ENCODE data around the gene MAN1A2.

MAN1A2 gene

DNA sequence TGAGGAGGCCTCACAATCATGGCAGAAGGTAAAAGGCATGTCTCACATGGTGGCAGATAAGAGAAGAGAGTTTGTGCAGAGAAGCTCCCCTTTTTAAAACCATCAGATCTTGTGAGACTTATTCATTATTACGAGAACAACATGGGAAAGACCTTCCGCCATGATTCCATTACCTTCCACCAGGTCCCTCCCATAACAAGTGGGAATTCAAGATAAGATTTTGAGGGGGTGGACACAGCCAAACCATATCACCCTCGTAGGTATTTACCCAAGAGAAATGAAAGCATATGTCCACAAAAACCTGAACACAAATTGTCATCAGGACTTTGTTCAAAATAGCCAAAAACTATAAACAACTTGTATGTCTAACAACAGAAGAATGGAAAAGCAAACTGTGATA, 192.7 kb downstream of the MAN1A2 start:
- DNase-seq (ENCODE audit: low read depth): no peak

DNA sequence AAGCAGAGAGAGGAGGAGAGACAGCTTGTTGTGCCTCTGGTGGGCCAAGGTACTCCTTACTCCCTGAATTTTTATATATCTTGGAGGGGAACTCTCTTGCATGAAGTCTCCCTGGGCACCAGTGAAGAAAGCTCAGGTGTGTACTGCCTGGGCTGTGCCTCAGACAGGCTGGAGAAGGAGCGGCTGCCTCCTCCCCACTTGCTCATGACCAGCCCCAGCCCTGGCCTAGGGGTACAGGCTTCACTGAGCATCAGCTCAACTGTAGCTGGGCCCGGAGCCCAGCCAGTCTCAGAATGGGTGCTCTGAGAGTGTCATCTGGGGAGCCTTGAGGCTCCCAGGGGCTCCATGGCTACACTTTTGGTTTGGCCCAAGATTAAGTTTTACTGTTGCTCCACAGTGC, 193.8 kb downstream of the MAN1A2 start:
- DNase-seq (ENCODE audit: low read depth): no peak

DNA sequence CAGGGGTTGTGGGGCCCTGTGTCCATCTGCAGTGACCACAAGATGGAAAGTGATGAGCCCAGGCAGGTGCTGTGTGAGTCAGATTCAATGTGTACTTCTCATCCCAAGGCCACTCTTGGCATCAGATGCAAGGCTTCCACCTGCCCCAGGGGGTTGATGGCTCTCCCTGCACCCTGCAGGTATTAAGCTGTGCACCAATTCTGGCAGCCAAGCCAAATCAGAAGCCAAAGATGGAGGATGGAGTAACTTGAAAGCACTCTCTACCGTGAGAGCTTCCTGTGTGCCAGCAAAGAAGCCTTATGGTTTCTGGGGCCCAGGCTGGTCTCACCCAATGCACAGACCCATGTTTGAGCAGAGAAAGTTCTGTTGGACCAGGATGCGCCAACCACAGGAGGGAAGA, 194.3 kb downstream of the MAN1A2 start:
- DNase-seq (ENCODE audit: low read depth): no peak

DNA sequence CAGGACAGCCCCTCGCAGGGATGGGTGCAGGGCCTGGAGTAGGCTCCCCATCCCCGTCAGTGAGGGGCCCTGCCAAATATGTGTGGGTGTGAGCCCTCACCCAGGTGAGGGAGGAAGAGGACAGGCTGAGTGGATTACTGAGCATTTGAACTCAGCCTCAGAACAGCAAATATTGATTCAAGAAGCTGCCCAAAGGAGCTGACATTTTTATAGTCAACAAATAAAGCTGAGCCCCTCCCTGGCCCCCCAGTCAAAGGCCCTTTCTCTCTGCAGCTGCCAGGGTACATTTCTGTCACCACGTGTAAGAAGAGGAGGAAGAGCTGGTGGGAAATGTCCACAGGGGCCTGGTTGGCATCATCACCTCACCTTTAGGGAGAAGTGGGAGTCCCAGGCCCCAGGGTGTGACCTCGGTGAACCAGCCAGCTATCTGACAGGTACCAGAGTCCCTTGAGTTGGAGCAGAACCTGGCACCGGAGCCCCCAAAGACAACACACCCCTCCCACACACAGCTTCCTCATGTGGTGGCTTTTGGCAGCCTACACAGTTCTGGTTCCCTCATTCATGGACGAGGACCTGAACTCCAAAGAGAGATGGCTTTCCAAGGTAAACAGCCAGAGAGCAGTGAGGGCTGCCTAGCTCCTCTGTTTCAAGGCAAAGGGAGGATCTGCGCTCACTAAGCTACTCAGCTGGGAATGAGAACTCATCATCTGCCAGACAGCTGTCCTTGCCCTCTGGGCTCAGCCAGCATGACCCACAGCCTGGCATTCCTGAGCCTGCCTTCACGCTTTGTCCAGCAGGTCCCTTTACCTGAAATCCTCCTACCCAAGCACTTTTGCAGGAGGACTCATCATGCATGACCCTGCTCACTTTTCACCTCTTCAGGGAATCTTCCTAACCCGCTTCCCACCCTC, 195.6 kb downstream of the MAN1A2 start:
- no peak for DNase-seq (ENCODE audit: low read depth)

DNA sequence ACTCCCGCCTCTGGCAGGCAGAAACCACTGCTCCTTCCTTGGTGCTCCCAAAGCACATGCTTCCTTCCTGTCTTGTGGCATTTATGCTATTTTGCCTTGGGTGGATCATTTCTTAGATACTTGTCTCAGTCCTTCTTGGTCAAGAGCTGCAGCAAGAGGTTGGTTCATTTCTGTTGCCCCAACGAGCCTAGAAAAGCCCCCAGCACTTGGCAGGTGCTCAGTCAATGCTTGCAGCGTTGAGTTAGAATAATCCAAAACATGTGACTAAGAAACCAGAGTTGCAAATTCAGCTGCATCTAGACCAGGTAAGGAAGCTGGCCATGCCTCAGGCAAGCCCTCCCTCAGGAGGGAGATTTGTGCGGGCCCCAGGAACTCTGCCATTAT, 196.2 kb downstream of the MAN1A2 start:
- no peak for DNase-seq (ENCODE audit: low read depth)

DNA sequence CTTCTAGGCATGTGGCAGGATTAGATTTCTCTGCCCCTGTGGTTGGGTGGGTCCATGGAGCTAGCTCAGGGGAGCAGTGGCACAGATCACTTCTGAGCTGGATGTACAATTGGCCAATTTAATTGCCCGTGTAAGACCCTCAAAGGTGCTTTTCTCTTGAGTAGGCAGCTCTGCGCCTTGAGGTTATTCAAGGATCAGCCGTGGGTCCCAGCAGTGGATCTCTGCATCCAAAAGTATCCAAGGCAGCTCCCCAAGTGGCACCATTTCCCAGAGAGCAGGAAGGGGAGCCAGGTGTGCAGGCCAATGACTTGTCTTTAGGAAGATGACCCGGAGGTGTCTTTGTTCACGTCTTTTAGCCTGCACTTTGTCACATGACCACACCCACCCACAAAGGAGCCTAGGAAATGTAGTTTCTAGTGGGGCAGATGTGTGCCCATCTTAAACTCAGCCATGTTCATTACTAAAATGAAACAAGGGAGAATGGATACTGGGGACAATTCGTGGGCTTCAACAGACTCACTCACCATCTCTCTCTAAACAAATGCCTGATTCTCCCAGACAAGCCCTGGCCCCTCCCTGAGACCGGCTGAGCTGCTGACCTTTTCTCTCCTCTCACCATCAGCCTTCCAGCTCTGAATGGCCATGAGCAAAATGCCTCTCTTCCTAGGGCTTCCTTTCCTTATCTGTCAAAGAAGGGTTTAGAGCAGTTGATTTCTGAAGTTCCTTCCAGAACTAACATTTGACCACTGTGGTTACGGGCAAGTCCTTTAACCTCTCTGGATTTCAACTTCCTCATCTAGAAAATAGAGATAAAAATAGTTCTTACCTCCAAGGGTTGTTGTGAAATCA, 197.2 kb downstream of the MAN1A2 start:
- DNase-seq (ENCODE audit: low read depth): no peak

DNA sequence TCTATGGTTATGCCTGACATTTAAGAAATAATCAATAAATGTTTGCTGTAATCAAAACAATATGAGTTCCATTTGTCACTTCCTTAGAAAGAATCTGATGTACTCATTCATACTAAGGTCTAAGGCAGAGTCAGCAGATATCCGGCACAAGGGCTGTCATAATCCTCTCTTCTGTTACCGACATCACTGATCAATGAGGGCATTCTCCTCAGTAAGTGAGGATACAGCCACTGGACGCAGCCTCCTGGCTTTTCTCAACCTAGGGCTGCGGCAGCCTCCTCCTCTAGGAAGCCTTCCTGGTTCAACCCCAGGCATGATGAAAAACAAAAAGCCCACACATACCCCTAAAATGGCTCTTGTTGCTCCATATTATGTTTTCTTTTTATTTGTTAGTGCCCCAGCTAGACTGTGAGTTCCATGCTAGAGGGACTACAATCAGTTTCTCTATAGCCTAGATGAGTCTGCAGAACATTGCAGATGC, 197.9 kb downstream of the MAN1A2 start:
- no peak for DNase-seq (ENCODE audit: low read depth)

DNA sequence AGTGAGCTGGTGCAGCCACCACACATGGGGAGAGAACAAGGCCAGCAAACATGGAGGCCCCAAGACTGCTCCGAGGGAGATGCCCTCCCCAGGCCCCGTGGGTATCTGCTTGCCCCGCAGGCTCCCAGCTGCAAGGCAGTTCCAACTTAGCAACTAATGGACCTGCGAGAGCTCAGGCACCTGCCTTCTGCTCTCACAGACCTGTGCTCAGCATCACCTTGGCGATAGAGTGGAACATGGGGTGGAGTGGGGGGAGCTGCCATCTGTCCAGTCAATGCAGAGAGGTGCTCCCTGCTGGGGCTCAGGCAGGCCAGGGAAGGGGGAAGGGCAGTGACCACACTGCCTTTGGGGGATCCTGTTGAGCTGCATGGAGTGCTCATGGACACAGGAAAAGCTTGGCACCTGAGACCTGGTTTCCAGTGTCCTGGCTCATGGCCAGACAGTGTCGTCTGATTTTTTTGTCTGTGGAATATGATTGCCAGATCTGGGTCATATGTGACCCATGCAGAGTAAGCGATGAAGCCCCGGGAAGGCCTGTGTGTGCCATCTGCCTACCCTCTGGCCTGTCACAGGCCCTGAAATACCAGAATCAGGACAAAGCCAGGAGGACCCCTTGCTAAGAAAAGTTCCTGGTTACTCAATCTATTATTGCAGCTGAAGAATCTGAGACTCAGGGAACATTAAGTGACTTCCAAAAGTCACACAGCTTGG, 198.7 kb downstream of the MAN1A2 start:
- DNase-seq (ENCODE audit: low read depth): no peak

DNA sequence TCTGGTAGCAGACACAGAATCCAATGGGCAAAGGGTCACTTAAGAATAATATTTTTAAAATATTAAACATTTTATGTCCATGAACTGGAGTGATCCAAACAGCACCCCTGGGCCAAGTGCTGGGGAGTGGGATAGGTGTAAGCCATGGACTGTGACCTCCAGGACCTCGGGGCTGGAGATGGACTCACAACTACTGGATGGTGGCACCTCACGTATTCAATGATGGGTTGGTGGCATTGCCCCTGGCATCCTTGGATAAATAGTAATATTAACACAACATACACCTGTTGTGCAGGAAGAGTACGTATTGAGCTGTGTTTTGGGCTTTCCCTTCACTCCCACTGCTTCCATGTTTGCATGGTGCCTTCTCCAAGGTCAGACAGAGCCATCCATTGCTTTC, 199.3 kb downstream of the MAN1A2 start:
- DNase-seq (ENCODE audit: low read depth): no peak

DNA sequence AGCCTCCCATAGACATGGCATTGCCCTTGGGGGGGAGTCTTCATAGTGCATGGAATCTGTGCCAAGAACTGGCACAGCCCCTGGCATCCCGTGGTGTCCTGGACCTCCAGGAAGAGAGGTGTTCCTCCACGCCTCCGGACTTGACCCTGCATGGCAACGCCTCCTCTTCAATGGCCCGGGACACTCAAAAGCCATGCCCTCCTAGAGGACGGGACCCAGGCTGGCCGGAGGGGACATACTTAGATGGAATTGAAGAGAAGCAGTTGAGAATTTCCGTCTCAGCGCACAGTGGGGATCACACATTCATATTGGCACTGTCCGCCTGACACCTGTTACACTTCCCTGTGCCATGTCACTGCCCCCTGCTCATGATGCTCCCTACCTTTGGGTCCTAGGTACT, 200.2 kb downstream of the MAN1A2 start:
- no peak for DNase-seq (ENCODE audit: low read depth)

DNA sequence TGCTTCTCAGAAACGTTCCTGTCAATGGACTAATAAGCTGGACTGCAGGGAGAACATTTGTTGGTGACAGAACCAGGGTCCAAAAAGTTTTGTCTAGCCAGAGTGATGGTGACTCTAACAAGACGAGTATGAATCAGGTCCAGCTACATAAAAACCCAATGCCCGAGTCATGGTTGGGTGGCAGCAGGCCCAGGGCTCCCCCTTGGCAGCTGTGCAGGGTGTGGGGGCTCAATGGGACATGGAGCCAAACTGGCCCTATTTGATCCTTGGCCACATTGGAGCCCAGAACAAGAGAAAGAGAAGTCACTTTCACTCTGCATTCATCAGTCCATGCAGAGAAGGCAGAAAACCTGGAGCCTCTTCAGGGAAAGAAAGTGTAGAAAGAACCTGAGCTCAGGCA, 200.7 kb downstream of the MAN1A2 start:
- no peak for DNase-seq (ENCODE audit: low read depth)

DNA sequence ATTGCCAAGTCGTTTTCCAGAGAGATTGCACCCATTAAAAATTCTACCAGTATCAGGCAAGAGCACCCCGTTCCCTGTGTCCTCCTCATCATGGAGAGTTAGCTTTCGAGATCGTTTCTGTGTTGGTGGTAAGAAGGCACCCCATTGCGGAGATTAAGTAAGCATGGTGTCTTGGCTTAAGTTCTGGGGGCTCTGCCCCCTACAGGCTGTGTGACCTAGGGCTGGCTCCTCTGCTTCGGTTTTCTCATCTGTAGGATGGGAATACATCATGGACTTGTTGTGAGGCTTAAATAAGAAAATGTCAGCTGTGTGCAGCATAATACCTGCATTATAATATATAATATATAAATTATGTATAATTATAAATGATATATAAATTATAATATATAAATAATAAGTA, 201.8 kb downstream of the MAN1A2 start:
- no peak for DNase-seq (ENCODE audit: low read depth)

DNA sequence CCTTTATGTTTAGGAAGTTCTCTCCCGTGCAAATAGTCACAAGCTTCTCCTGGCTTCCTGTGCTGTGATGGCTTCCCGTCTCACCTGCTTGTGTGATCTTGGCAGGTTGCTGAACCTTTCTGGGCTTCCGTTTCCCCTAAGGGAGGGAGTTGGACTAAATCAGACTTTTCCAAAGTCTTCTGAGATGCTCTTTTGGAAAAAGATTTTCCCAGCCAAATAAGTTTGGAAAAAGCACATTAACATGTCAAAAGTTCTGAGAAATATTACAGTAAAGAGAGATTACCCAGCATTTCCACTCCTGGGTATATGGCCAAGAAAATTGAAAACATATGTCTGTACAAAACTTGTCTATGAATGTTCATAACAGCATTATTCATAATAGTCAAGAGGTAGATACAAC, 202.6 kb downstream of the MAN1A2 start:
- no peak for DNase-seq (ENCODE audit: low read depth)

DNA sequence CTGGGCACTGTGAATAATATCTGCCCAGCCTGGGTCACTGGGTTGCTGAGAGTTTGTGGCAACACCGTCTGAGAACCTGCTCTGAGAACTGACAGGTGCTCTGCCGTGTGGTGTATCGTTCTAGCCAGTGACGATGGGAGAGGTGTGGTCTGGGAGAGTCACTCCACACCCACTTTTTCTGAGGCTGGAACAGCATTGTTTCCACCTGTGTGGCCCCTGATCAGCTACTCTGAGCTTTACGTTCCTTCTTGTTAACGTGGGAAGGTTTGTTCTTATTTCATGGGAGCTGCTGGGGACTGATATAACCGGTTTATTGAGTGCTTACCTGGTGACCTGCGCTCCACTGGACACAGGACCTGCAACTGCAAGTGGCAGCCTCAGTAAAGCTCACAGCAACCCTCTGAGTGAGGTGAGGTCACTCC, 203.8 kb downstream of the MAN1A2 start:
- no peak for DNase-seq (ENCODE audit: low read depth)

DNA sequence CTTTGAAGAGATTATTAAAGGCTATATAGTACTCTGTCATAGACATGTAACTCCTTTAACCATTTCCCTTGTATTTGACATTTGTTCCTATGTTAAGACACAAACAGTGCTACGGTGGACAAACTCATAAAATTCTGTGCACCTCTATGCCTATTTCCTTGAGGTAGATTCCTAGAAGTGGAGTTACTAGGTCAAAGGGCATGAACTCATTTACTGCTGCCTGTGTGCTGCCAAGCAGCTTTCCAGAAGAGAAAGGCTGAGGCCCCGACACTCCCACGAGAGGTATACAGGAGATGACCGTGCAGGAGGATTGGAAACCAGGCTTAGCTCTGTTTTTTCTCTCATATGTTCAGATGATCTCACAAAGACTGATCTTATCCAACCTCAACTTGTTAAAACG, 204.2 kb downstream of the MAN1A2 start:
- DNase-seq (ENCODE audit: low read depth): no peak

DNA sequence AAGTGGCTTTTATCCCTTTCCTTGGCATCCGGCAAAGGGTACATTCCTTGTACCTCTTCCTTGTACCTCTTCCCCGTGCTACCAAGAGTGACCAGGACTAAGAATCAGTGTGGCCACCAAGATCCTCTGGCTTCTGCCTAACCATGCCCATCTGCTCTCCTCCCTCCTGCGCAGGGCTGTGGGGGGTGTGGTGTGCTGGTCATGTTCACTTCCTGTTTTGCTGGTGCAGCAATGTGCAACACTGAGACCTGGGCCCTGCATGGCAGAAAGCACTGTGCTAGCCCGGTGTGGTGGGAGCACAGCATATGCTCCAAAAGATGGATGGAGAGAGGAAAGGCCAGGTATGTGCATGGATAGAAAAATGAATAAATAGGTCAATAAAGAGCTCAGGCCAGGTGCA, 205.3 kb downstream of the MAN1A2 start:
- DNase-seq (ENCODE audit: low read depth): no peak

DNA sequence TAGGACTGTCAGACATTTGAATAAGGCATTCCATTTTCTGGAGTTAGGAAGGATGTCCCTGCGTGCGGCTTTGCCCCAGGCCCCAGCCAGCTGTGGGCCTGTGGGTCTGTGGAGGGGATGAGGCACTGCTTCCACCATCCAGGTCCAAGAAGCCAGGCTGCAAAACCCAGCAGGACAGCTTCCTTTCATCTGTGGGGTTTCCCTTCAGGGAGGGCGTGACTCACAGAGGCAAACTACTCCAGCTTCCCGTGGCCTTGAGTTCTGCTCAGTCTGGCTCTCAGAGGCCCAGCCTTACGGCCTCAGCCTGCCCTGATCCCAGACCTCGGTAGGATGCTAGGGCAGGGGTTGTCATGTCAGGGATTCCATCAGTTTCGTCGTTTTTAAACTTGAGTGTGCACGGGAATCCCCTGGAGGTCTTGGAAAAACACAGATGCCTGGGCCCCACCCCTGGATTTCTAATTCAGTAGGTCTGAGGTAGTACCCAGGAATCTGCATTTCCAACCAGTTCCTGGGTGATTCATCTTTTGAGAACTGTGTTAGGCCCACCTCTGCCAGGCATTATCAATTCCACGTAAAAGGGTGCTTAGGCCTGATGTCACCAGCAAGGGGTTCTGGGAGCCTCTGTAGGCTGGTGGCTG, 206.3 kb downstream of the MAN1A2 start:
- no peak for DNase-seq (ENCODE audit: low read depth)

DNA sequence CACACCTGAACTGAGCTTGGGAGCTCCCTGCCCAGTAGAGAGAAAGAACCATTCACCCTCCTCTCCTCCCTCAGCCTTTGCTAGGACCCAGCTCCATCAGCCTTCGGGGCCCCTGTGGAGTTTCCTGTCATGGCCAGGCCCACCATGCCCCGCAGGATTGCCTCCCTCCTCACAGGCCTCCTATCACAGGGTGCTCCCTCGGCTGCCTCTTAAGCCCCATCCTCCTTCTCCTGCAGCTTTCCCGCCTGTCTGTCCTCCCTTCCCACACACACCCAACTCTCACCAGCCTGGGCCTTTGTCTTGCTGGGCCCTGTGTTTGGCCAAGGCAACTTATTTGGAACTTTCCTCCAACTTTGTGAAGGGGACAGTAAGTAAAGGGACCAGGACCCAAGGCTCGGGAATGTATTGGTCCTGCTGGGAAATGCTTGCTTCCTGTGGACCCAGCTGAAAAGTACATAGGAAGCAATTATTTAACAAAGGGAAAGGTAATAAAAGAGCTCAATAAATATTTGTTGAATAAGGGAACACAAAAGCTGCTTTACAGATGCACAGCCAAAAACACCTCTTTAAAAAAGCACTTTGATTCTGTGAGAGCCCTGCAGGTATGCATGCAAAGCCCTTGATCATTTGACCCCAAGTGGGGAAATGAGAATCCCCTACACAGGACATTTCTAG, 207.0 kb downstream of the MAN1A2 start:
- no peak for DNase-seq (ENCODE audit: low read depth)

DNA sequence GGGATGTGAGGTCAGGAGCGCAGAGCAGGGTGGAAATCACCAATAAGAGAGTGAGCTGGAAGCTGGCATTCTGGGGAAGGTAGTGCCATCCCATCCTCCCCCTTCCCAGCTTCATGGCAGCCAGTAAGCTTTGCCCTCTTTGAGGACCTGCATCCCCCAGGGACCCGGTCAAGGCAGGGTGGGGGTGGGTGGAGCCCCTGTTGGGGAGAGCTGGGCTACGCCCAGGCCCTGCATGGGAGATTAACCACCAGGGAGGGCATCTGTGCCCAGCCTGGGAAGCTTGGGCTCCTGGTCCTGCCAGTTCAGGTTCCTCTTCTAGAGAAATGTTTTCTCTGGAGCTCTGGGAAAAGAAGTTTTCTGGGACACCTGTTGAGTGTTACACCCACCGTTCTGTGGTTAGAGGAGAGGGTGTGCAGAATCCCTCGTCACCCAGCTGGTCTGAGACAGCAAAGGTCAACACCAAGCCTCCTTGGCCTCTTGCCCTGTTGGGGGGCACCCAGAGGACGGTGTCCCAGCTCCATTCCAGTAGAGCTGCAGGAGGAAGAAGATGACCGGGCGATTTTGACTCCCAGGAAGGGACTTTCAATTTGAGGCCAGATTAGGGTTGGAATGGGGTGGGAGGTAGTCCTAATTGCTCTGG, 208.5 kb downstream of the MAN1A2 start:
- no peak for DNase-seq (ENCODE audit: low read depth)

DNA sequence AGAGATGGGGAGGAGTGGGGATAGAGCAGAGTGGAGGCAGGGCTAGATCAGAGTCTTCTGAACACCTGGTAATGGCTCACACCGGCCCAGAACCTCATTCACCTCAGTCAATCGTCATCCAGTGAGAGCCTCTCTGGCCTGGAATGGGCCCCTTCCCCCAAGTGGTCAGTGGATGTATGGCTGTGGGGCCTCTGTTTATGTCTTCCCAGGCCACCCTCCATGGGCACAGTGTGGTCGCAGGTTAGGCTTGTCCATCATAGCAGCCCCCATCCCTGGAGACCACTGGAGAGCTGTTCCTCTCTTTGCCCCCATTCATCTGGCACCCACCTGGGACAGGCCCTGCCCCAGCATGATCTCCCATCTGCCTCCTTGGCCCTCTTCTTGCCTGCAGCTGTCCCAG, 209.0 kb downstream of the MAN1A2 start:
- no peak for DNase-seq (ENCODE audit: low read depth)

Measured in GM04503 (cell line).